ENCODE results near the gene ROM1.

DNA sequence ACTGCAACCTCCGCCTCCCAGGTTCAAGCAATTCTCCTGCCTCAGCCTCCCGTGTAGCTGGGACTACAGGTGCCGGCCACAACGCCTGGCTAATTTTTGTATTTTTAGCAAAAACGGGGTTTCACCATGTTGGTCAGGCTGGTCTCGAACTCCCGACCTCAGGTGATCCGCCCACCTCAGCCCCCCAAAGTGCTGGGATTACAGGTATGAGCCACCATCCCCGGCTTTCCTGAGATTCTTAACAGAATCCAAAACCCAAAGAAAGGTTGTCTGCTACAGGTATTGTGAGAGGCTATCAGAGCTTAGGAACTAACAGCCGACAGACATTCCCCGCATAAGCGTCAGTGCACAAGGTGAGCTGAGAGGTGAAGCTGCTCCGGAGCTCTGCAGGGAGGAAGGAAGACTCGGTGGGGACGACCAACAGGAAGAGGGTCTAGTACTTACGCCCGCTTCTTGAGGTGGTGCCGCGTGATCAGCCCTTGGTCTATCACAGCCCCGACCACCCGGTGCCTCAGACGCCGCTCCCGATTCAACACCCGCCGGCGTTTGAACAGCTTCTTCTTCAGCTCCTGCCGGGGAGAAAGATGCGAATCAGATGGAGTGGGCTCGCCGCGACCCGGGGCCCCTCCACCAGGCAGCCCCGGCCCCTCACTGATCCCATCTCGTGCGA, 51.5 kb downstream of the ROM1 start:
- TF ChIP-seq GATA2 (IDR thresholded peaks at IDR 0.05; ENCODE audit: low read depth, low read length) (peak; percentile 30; the same call in 1 of the 2 replicates), GATA3 (IDR thresholded peaks at IDR 0.05; ENCODE audit: low read depth, low read length) (no peak)

Measured in SH-SY5Y (cell line).